Measurements from ENCODE around the gene SYT8. TPM values are rescaled to one million over a fixed set of nuclear protein-coding genes. Genes with fewer than 3 reads are reported as not detected.

SYT8 gene
- total and polyA plus RNA-seq, 2 of the 8 experiments (the other 6 are each of a cell fraction or from before 2014, with no cell fraction given) = not detected

GRCh38 chr11:1831338-1832210 lies 3.2 kb upstream of the SYT8 start:
- H2BK15ac ChIP-seq (ENCODE audit: low read length) = no peak overlapping the region
- ChIA-PET POLR2A (ENCODE audit: partially characterized antibody) (no interaction called here), CTCF (ENCODE audit: partially characterized antibody) (interaction anchor here (0.9 to 15.8 kb wide), 44 partner anchors 11 to 333 kb away, joined by 3 to 439 read pairs (median 8); partner anchors contain the start of genes IFITM10, KRTAP5-6 and LSP1)
- H3K36me3 ChIP-seq (ENCODE audit: control insufficient read depth in 2 of 4, insufficient read depth in 4 of 4, low read length in 3 of 4) = no peaks in the 10 kb centered on the region
- H4K8ac ChIP-seq (ENCODE audit: extremely low read depth, insufficient read depth, low read length) = peak overlapping the region; percentile 41; the same call in 1 of the 2 replicates
- TF ChIP-seq EGR1 (IDR thresholded peaks at IDR 0.05; ENCODE audit: borderline replicate concordance, low read depth, low read length) (no peak), SAP30 (IDR thresholded peaks at IDR 0.05; ENCODE audit: insufficient read depth, insufficient replicate concordance, low read length) (no peak), SUZ12 (IDR thresholded peaks at IDR 0.05; ENCODE audit: low read length) (peak; percentile 35; the same call in 1 of the 2 replicates), NRF1 (IDR thresholded peaks at IDR 0.05; ENCODE audit: low read depth, low read length) (no peak), CBX8 (IDR thresholded peaks at IDR 0.05; ENCODE audit: borderline replicate concordance, low read depth, low read length) (no peak), BRCA1 (IDR thresholded peaks at IDR 0.05; ENCODE audit: low read depth, low read length) (no peak), TAF1 (IDR thresholded peaks at IDR 0.05; ENCODE audit: low read depth, low read length) (no peak)
- H3K9me3 ChIP-seq (ENCODE audit: insufficient read depth in 2 of 2, low read depth in 1 of 2, low read length in 1 of 2) = no peaks in the 10 kb centered on the region
- H3K23ac ChIP-seq (ENCODE audit: insufficient read length) = no peak overlapping the region
- H3K18ac ChIP-seq (ENCODE audit: extremely low read depth, low read length) = peak overlapping the region; percentile 19
- H3K4me2 ChIP-seq (ENCODE audit: insufficient read depth in 1 of 2, low read depth in 2 of 2, low read length in 2 of 2) = 0 out of 4 replicates have a peak overlapping the region, but pooled peaks have one; percentile 20 to 86
- DNase-seq (ENCODE audit: low read depth in 1 of 2, low spot score in 2 of 2) (no peak), FAIRE-seq (no peak)
- H2BK20ac ChIP-seq (ENCODE audit: low read length) = no peak overlapping the region
- WGBS, 2 experiments (ENCODE audit: extremely low coverage in 1 of 2, insufficient coverage in 1 of 2, insufficient read length in 1 of 2, insufficient replicate concordance in 2 of 2, low coverage in 1 of 2, low lambda C conversion rate in 2 of 2, missing lambda C conversion rate in 1 of 2) = 72% methylated on average over 18 of the region's 26 CpGs; no CpG with 5 or more reads in 1 of the 2 experiments
- no peaks in the 10 kb centered on the region for H4K20me1 ChIP-seq (replicated peaks in 1 of 2; ENCODE audit: control insufficient read depth in 1 of 2, insufficient read depth in 2 of 2, low read length in 2 of 2)
- H2BK120ac ChIP-seq (replicated peaks; ENCODE audit: low read depth, low read length) = no peak overlapping the region
- H3K56ac ChIP-seq (replicated peaks; ENCODE audit: insufficient read length, low read depth, low read length) = no peak overlapping the region
- no peak overlapping the region for H3K9ac ChIP-seq (replicated peaks in 1 of 4; ENCODE audit: extremely low read depth in 1 of 4, low read depth in 3 of 4, low read length in 3 of 4)
- no peak overlapping the region for H3K4ac ChIP-seq (replicated peaks; ENCODE audit: insufficient read length, low read depth, low read length)
- H3K27ac ChIP-seq (ENCODE audit: low read depth, low read length) = no peak overlapping the region
- no peaks in the 10 kb centered on the region for H3K79me2 ChIP-seq (ENCODE audit: control insufficient read depth in 1 of 2, insufficient read depth in 2 of 2, low read length in 2 of 2)
- H2BK5ac ChIP-seq (ENCODE audit: low read depth, low read length) = no peak overlapping the region
- H3K27me3 ChIP-seq (replicated peaks in 1 of 4; ENCODE audit: control insufficient read depth in 3 of 4, extremely low read depth in 1 of 4, insufficient read depth in 3 of 4, low read length in 3 of 4) = peaks cover 0 to 6% (median 1%) of the 10 kb centered on the region in 4 experiments; a peak in 3 of 7 replicates
- no peak overlapping the region for H3K14ac ChIP-seq (ENCODE audit: insufficient read length)
- H3K23me2 ChIP-seq (ENCODE audit: low read depth, low read length) = no peaks in the 10 kb centered on the region
- peaks cover 0 to 4% (median 2%) of the 10 kb centered on the region in 4 experiments; a peak in 4 of 7 replicates for H3K4me1 ChIP-seq (replicated peaks in 1 of 4; ENCODE audit: control insufficient read depth in 3 of 4, insufficient read depth in 4 of 4, low read length in 3 of 4)
- H2AK5ac ChIP-seq (ENCODE audit: low read depth, low read length) = no peak overlapping the region
- H2AFZ ChIP-seq (ENCODE audit: low read length) = peak overlapping the region; percentile 70; the same call in 1 of the 2 replicates
- H3K4me3 ChIP-seq (ENCODE audit: extremely low read depth in 1 of 4, insufficient read depth in 2 of 4, low read depth in 3 of 4, low read length in 4 of 4) = peak overlapping the region in 1 of 4 experiments; percentile 68; a peak in 2 of 8 replicates
- H3K79me1 ChIP-seq (ENCODE audit: low read depth, low read length) = no peaks in the 10 kb centered on the region
- H4K91ac ChIP-seq (replicated peaks; ENCODE audit: insufficient read length, low read length) = no peak overlapping the region
- H4K5ac ChIP-seq (ENCODE audit: insufficient read length, low read depth, low read length) = no peak overlapping the region
- peak overlapping the region; percentile 23; the same call in 1 of the 2 replicates for H2BK12ac ChIP-seq (ENCODE audit: low read depth, low read length)
